GM18498 (cell line): Measurements from ENCODE around the gene LDLRAD3.

ENCODE experiments used
- ATAC-seq: cut with Tn5 transposase; IDR thresholded peaks from one replicate; pipeline ENCODE4 v1.9.1; 2021; ENCODE audit warnings: mild to moderate bottlenecking, moderate library complexity; ENCODE audit not compliant: unreplicated experiment

LDLRAD3 gene

DNA sequence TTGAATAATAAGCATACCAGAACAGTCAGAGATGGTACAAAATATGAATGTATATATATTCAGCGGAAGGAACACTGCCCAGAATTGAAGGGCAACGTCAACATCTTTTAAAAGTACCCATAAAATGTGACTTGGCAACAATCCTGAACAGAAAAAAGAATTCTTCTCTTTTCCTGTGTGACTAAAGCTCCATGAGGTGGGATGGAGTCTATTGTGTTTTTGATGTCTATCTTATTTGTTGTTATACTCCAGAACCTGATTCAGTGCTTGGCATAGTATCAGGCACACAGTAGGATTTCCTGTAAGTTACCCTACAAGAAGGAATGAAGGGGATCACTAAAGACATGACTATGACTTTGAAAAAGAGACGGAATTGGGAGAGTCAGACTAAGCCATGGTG, 10.3 kb downstream of the LDLRAD3 start:
- no peak for ATAC-seq

DNA sequence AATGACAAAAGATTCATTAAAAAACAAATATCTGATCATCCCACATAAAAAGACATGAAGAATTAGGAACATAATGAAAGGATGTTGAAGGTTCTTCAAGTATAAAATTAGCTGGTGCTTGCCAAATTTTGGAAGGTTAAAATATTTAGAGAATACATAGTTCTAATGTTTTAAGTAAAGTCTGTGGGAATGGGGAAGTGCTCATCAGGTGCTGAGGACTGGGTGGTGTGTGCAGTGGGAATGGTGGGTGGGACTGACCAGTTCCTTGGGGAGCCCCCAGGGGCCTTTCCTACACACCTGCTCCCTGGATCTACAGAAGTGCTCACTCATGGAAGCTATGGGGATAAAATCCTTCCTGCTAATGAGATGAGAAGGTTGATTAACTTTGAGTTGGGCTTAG, 11.8 kb downstream of the LDLRAD3 start:
- no peak for ATAC-seq

DNA sequence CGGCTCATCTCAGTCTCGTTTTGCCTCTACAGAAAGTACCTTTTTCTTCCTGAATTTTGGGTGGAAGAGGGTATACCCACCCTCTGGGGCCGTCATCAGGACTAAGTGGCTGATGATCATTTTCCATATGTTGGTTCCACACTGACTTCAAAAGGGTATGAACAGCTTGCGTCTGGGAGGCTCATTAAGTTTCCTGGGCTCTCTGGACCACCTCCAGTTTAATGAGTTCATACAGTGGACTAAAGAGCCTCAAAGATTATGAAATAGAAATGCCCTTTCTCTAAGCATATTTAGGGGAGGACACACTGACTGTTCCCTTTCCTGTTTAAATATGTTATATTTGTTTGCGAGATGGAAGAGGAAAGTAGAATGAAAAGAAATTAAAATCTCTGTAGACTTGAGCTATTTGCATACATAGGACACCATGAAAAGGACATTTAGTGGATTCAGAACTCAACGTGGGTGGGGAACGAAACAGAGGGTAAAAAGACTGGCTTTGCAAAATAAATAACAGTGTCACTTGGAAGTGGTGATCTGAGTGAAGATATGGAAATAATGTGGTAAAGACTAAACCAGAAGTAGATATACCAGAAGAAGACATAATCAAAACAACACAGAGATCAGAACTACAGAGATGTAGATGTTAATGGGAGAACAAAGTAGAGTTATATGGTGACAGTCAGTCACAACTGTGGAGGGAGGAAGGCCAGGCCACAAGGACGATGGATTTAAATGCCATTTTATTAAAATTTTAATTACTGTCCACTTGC, 18.7 kb downstream of the LDLRAD3 start:
- ATAC-seq, result no peak

DNA sequence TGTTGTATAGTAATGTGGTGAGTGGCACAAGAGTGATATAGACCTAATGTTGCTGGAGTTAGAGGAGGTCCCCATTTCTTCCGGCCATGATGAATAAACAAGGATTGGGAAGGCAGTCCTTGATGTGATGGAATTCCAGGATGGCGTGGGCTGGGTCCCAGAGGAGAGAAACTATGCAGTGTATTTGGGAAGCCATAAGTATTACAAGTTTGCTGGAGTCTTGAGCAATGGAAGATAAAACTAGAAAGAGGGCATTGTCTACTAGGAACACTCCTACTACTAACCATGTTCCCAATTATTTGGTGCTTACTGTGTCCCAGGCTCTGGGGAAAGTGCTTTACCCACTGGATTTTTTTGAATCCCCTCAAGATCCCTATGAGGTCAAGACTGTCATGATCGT, 20.0 kb downstream of the LDLRAD3 start:
- ATAC-seq, result no peak

DNA sequence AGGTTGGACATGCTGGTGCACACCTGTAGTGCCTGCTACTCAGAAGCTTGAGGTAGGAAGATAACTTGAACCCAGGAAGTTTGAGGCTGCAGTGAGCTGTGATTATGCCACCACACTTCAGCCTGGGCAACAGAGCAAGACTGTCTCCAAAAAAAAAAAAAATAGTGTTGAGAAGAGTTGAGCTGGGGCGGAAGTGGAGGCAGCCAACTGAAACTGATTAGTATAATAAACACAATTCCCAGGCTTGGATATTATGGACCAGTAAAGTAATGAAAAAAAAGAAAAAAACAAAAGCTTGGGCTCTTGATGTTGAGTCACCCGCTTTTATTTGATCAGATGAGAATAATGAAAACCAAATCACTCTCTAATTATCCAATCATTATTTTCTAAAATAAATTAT, 21.0 kb downstream of the LDLRAD3 start:
- ATAC-seq, result no peak

DNA sequence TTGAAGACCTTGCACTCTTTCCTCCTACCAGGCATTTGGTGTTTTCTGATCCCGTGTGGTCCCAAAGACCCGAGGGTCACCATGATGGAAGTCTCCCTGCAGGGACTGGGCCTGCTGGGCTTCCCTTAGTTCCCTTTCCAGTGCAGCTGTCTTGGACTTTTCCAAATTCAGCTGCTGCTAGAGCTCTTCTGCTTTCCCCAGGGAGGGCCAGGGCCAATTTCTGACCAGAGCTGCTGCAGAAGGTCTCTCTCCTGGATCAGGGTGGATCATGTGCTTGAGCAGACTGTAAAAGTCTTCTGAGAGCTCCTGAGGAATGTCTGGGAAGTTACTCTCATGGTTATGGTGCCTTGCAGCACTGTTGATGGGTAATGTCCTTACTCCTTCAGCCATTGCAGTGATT, 23.2 kb downstream of the LDLRAD3 start:
- no peak for ATAC-seq

DNA sequence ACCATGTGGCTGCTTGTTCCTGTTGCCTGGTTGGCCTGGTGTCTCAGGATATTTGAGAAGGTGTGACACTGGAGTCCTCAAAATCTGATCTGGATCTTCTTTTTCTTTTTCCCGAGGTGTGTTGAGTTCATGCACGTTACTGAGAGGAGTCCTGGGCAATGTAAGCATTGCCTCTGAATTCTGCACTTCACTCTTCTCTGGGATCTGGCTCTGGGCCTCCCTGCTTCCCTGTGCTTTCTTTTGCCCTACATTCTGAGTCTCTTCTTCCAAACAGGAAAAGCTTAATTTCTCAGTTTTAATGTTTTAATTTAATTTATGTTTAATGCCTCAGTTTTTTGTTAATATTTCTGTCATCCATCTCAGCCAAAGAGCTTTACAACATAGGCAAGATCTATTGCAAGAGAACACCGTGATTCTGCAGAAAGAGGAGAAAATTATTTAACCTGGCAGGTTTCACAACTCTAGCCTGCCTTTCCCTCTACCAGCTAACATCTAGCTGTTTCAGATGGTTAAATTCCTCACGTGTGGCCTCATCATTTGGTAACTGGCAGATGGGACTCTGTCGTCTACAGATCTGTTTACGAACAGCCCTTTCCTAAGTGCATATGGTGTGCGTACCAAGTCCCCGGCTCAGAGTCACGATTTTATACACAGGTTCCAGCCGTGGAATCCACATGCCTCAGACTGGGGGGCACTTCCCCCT, 24.7 kb downstream of the LDLRAD3 start:
- ATAC-seq, result no peak

DNA sequence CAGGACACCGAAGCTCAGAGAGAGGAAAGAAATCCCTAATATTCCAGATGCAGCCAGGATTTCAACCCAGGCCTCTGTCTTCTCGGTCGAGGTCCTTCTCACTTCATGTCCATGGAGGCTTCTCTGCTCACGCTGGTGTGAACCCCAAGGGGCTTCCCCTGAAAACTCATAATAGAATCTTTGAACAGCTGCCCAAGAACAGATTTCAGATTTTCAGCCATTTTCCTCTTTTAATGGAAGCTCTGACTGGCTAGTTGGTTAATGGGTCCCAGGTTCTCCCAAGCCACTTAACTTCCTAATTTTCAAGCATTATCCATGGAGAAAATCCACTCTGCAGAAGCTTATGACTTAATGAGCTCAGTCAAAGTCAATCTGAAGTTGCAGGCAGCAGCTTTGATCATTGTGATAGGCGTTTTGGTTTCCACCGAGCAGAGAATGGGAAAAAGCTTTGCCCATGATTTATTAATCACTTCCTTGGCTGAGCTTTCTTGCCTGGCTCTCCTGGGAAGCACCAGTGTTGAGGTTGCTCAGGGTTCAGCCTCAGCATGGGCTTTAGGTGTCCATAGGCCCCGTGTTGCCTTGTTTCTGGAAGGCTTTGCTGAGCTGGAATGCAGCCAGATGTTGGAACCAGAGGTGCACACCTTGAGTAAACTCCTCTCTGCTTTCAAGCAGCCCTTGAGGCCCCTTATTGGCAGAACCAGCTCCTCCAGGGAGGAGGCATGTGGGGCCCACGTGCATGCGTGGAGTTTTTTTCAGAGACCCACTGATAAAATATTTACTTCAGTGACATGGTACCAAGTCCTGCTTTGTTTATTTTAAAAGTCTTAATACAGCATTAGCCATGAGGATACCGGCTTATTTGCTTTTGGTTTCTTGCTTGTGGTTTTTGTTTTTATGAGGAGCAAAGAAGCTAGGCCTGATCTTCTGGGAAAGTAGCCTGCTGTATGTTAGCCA, 25.5 kb downstream of the LDLRAD3 start:
- ATAC-seq, result no peak

DNA sequence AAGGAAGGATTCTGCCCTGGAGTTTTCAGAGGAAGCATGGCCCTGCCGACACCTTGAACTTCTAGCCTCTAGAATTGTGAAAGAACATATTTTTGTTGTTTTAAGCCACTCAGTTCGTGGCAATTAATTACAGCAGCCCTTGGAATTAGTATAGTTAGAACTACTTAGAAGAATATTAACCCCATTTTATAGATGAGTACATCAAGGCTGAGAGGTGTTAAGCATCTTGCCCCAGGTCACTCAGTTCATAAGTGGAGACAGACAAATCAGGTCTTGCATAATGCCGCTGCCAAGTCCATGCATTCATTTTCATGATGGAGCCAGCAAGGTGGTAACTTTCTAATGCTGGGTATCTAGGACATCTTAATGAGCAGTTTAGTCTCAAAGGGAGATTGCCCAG, 26.6 kb downstream of the LDLRAD3 start:
- ATAC-seq, result no peak

DNA sequence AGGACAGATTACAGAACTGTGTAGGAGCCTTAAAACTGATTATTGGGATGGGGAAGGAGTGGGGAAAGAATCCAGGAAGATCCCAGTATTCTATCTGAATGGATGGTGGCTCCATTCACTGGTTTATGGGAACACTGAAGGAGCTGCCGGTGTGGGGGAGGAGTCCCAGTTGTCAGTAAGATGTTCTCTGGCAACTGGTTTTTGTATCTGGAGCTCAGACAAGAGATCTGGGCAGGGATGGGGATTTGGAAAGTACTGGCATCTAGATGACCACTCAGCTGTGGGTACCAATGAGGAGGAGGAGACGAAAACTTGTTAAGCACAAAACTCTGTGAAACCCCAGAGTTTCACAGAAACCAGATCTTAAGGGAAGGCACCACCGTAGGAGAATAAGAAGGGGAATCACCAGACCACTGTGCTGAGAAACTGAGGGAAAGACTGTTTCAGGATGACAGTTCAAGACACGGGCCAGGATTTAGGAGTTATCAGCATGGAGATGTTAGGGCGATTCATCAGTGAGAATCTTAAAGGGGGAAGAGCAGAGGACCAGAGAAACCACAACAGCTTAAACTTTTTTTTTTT, 28.1 kb downstream of the LDLRAD3 start:
- no peak for ATAC-seq

DNA sequence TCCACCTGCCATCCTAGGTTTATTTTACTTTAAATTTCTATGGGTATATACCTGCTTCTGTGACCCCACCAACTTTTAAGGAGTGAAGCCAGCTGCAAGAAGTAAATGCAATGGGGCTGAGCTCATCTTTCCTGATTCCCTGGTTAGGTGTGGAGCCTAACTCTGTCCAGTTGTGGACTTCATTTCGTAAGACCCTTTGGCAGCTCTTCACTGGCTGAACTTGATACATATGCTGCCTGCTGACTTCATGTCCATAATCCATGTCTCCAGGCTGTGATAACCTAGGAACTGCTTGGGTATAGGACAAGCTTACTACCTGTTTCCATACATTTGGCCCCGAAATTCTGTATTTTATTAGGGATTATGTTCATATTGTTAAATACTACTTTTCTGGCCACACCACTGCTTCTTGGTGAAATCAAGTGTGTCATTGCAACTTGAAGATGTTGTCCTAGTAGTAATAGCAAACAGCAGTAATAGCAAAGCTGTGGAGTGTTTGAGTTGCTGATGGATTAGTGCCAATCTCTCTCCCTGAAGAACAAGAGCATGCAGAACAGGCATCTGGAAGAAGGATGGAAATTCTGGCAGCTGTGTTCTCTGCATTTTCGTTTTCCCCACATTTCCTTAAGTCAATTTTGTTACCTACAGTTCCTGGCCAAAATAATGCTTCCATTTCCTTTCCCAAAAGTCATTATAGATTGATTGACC, 31.2 kb downstream of the LDLRAD3 start:
- ATAC-seq, result no peak

DNA sequence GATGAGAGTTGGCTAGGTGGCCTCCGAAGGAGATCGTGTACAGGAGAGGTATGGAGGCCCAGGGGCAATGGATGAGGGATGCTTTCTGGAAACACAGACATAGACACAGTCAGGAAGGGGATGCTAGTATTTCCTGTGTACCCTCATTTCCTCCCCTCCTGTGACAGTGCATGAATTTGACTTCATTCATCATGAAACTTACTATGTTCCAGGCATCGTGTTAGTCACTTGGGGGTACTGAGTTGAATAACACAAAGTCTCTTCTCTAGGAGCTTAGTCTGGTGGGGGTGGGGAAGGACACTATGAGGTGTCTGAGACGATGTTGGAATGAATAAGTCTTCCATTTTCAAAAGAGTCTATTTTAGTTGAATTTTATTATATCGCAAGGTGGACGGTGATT, 32.6 kb downstream of the LDLRAD3 start:
- ATAC-seq, result no peak

DNA sequence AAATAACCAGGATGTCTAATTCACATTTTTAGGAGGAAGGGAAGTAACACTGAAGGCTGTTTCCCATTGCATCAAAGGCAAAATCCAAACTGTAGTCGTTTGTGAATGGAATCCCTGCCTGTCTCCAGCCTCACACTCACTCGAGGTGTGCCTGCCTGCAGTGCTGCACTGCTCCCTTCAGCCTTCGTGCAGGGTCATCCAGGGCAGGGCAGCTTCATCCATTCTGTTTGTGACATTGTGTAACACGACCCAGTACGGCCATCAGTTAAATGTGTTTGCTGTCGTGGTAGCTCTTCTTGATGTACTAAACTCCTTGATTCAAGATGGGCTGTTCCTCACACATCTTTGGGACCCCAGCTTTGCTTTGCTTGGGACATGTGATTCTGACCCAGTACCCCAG, 34.3 kb downstream of the LDLRAD3 start:
- ATAC-seq, result no peak

DNA sequence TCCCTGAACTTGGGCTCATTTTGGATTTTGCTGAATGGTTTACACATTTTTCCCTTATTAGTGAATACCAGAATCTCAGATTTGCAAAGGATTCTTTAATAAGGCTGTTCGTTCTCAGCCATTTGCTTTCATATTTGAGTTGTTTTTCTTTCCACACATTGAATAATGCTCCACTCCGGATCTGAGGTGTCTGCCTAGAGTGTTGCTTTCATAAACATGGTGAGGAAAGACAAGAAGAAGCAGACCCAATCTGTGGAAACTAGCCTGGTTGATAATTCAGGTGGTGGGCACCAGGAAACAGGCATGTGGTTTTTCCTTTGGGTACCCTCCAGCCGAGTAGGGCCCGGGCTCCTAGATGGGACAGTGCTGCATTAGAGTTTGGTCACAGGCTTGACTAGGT, 35.0 kb downstream of the LDLRAD3 start:
- no peak for ATAC-seq

DNA sequence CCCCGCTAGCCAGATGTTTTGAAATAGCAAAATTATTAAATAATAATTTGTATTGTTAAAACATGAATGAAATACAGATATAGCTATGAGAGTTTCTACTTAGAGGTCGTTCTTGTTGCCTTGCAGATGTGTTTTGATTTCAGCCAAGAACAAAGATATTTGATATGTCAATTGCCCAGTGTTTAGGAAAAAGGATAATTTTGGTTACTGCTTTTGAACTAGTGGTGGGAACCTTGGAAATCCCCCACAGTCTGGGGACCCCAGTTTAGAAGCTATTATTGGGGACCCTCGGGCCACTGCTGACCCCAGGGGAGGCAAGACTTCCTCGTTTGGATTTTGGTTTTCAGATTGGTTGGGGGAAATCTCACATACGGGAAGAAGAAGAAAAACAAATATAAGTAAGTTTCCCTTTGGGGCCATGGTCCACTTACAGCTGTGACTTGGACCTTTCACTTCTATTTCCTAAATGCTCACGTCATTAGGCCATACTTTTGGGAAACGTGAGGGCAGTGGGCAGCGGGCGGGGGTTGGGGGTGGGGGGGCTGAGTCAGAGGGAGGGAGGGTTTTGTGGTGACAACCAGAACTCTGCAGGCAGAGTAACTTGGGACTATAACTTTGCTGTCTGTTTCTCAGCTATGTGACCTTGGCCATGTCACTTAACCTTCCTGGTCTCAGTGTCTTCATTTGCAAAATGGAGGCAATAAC, 37.0 kb downstream of the LDLRAD3 start:
- no peak for ATAC-seq

DNA sequence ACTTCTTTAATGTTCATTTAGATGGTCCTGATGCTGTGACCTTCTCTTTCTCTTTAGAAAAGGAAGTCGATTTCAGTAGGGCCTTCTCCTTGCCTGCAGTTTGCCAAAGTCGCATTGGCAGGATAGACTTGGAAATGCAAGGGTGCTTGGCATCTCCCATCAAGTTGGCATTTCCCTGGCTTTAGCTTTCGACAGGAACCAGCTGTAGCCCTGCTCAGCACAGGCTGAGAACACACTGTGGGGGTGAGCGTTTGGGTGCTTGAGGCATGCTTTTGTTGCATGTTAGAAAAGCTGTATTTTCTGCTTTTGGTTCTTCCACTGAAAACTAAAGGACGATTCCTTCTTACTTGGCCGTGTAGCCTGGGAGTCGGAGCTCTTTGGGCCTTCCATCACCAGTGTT, 37.7 kb downstream of the LDLRAD3 start:
- no peak for ATAC-seq

DNA sequence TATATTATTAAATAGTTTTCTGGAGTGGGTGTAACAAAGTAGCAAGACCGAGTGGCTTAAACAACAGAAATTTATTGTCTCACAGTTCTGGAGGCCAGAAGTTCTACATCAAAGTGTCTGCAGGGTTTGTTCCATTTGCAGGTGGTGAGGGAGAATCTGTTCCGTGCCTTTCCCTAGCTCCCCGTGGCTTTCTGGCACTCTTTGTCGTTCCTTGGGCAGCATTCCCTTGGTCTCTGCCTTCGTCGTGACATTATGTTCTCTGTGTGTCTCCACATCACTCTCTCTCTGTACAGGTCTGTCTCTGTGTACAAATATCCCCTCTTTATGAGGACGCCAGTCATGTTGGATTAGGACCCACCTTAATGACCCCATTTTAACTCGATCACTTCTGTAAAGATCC, 38.2 kb downstream of the LDLRAD3 start:
- no peak for ATAC-seq

DNA sequence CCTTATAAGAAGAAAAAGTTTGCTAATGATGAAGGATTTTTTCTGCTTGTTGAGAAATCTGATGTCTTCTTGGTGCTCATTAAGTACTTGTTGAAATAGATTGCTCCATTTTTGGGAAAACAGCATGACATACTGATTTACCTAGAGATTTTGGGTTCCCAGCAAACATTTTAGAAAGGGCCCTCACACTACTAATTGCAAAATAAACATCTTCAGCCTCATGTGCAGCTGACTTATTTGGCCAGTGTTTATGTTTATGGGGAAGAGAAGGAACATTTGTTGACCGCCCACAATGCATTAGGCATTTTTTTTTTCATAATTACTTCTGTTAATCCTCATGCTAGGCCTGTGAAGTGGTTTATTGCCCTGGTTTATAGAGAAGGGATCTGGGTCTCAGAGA, 40.1 kb downstream of the LDLRAD3 start:
- no peak for ATAC-seq

DNA sequence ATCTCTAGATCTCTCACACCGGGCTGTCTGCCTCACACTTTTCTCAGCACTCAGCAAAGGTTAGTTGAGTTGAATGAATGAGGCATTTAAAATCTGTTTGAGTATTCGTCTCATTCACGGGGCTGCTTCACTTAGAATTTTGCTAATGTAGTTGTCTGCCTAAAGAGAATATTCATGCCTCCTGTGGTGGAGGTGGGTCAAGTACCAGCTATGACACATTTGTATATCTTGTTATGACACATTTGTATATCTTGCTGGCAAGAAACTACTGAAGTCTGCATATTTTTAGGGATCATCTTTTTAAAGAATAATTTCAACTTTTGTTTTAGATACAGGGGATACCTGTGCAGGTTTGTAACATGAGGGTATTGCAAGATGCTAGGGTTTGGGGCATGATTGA, 43.1 kb downstream of the LDLRAD3 start:
- no peak for ATAC-seq

DNA sequence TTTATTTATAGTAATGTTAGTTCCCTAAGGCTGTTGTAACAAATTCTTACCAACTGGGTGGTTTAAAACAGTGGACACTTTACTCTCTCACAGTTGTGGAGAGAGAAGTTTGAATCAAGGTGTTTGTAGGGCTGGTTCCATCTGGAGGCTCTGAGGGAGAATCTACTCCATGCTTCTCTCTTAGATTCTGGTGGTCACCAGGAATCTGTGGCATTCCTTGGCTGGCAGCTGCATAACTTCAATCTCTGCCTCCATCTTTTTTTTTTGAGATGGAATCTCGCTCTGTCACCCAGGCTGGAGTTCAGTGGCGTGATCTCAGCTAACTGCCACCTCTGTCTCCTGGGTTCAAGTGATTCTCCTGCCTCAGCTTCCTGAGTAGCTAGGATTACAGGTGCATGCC, 46.3 kb downstream of the LDLRAD3 start:
- no peak for ATAC-seq
